Karpas-422 (cell line): Measurements from ENCODE around the gene FN3KRP. TPM values are rescaled to one million over a fixed set of nuclear protein-coding genes. Genes with fewer than 3 reads are reported as not detected.

Source experiments
- DNase-seq: peaks from one replicate; pipeline ENCODE4 v3.0.0-alpha.2; 2015
- H2AFZ ChIP-seq: fragments of 200-600 bp; sonication (generic); 2 replicates; pipeline ENCODE4 v1.6.1; 2014; ENCODE audit warnings: antibody characterized with exemption, low read length, mixed read lengths
- H3K27ac ChIP-seq: fragments of 200-600 bp; sonication (generic); 2 replicates; pipeline ENCODE4 v1.5.1; 2014; ENCODE audit warnings: mild to moderate bottlenecking, low read length, moderate library complexity
- H3K27me3 ChIP-seq: fragments of 200-600 bp; sonication (generic); 2 replicates; pipeline ENCODE4 v1.6.1; 2014; ENCODE audit warnings: low read length, mixed read lengths
- H3K36me3 ChIP-seq: fragments of 200-600 bp; sonication (generic); 2 replicates; pipeline ENCODE4 v1.6.1; 2014; ENCODE audit warnings: low read length, mixed read lengths; ENCODE audit not compliant: insufficient read depth
- H3K4me1 ChIP-seq: fragments of 200-600 bp; sonication (generic); 2 replicates; pipeline ENCODE4 v1.6.1; 2014; ENCODE audit warnings: mild to moderate bottlenecking, low read length, mixed read lengths
- H3K4me2 ChIP-seq: fragments of 200-600 bp; sonication (generic); 2 replicates; pipeline ENCODE4 v1.6.1; 2014; ENCODE audit warnings: low read length, low read depth, mild to moderate bottlenecking; ENCODE audit not compliant: poor library complexity, severe bottlenecking
- H3K4me3 ChIP-seq: fragments of 200-600 bp; sonication (generic); 2 replicates; pipeline ENCODE4 v1.5.1; 2014; ENCODE audit warnings: mild to moderate bottlenecking, antibody characterized with exemption, low read length, mixed read lengths
- H3K79me2 ChIP-seq: fragments of 200-600 bp; sonication (generic); 2 replicates; pipeline ENCODE4 v1.6.1; 2014; ENCODE audit warnings: mild to moderate bottlenecking, low read length, mixed read lengths
- H3K9ac ChIP-seq: fragments of 200-600 bp; sonication (generic); 2 replicates; pipeline ENCODE4 v1.6.0; 2014; ENCODE audit warnings: low read length
- H3K9me2 ChIP-seq: fragments of 200-600 bp; sonication (generic), shearing (Covaris generic); replicated peaks from 2 replicates; pipeline ENCODE4 v1.6.0; 2014; ENCODE audit warnings: mild to moderate bottlenecking, low read length, moderate library complexity; ENCODE audit not compliant: insufficient read depth
- H3K9me3 ChIP-seq: fragments of 300-700, 200-600 bp; sonication (generic); 2 replicates; pipeline ENCODE4 v1.6.1; 2014; ENCODE audit warnings: low read length, mixed read lengths
- H4K20me1 ChIP-seq: fragments of 200-600 bp; sonication (generic); 2 replicates; pipeline ENCODE4 v1.6.1; 2014; ENCODE audit warnings: mild to moderate bottlenecking, antibody characterized with exemption, low read length, low read depth; ENCODE audit not compliant: insufficient read depth
- total RNA-seq: library from RNA; depleted of rRNA; stranded (reverse); fragments of >200 nt; shearing (Covaris generic); gene quantifications from 2 replicates; pipeline ENCODE4 v1.2.3, GENCODE V29; 2014; ENCODE audit warnings: low replicate concordance

The FN3KRP gene
- total RNA-seq, 1 experiment from 2014 or later: 6.2 TPM

DNA sequence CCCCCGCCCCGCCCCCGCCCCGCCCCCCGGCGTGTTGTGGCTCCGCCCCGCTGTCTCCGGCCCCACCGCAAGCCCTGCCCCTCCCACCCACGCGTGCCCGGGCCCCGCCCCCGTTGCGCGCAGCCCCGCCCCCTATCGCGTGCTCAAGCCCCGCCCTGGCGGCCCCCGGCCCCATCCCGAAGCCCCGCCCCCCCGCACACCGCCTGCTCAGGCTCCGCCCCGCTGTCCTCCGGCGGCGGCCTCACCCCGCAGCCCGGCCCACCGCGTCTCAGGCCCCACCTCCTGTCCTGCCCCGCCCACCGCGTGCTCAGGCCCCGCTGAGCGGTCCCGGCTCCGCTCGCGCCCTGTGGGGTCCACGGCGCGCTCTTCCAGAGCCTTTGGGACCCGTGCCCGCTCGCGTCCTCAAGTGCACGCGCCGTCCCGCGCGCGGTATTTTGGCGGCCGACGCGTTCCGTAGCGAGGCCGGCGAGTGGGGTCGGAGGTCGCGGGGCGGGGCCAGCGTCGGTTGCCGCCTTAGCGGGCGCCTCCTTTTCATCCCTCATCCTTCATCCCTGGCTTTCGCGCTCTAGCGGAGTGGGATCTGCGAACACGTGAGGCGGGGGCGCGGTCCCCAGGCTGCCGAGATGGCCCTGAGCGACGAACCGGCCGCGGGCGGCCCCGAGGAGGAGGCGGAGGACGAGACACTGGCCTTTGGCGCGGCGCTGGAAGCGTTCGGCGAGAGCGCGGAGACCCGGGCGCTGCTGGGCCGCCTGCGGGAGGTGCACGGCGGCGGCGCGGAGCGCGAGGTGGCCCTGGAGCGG, 35.3 kb downstream of the FN3KRP start, which contains the start of gene TBCD:
TBCD (plus strand) TSS at position 495 of the 800 bp plus-strand sequence; CDS start at position 624, 129 bp downstream.
- no peaks in the 10 kb centered on the region for H3K9me3 ChIP-seq
- H3K9ac ChIP-seq: peak within 1 kb of the TSS; percentile 96
- H2AFZ ChIP-seq: peak within 1 kb of the TSS; percentile 96; the same call in 1 of the 2 replicates
- peak within 1 kb of the TSS; percentile 56 for H3K27ac ChIP-seq
- no peaks in the 10 kb centered on the region for H3K9me2 ChIP-seq
- H3K27me3 ChIP-seq: no peaks in the 10 kb centered on the region
- H3K36me3 ChIP-seq: peaks cover 2% of the 10 kb centered on the region; the same call in 1 of the 2 replicates
- peak; percentile 95 for DNase-seq
- peaks cover 29% of the 10 kb centered on the region for H3K4me1 ChIP-seq
- H3K79me2 ChIP-seq: peaks cover 46% of the 10 kb centered on the region
- peak within 1 kb of the TSS; percentile 93 for H3K4me2 ChIP-seq
- H3K4me3 ChIP-seq: peak within 1 kb of the TSS; percentile 100
- H4K20me1 ChIP-seq: peaks cover 5% of the 10 kb centered on the region; the same call in 1 of the 2 replicates

DNA sequence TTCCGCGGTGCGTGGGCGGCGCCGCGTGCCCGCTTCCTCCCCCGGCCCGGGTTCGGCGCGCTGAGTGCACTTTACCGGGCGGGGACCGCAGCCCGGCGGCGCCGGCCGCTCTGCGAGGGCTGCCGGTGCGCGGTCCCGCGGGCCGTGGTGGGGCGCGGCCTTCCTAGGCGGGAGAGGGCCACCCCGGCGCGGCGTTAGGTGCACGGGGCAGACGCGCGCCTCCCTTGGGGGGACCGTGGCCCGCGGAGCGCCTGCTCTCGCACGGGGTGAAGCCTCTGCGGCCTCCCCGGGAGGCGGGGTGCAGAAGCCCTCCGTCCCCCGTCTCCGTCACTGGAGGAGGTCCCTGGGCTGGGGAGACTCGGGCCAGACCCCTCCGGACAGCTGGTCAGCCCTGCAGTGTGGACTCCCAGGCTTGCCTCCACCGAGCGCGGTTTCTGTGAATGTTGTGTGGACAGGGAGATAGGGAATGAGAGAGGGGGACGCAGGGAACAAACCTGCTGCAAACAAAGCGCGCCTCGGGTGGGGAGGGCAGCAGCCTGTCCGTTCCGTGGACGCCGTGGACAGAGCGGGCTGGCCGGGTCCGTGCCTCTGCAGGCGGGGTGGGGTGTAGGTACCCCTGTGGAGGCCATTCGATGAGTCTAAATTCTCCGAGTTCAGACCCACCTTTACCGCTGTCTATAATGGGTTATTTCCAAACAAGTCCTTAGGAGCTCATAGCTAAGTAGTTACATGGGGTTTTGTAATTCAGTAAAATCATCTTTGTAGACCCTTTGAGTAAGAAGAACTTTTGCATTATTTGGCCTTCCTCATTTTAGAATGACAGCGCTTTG, 36.1 kb downstream of the FN3KRP start:
- H3K9me2 ChIP-seq: no peaks in the 10 kb centered on the region
- DNase-seq: peak; percentile 64
- H3K27ac ChIP-seq: peak overlapping the region; percentile 56; the same call in 1 of the 2 replicates

DNA sequence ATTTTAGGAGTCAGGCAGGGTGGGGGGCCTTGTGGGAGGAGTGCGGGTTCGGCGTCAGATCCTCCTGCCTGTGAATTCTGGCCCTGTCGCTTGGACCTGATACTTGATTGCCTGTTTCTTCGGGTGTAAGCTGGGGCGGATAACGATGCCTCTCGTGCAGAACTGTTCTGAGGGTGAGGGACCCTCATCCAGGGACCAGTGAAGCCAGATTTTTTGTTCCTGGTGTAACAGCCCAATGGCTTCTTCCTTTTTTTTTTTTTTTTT, 36.6 kb downstream of the FN3KRP start:
- H3K9ac ChIP-seq: peak overlapping the region; percentile 96

More for the DNA sequence above, 36.1 kb downstream of the FN3KRP start:
- H2AFZ ChIP-seq: peak overlapping the region; percentile 96; the same call in 1 of the 2 replicates
- peaks cover 4% of the 10 kb centered on the region; the same call in 1 of the 2 replicates for H3K36me3 ChIP-seq
- peaks cover 5% of the 10 kb centered on the region; the same call in 1 of the 2 replicates for H4K20me1 ChIP-seq
- H3K9me3 ChIP-seq: no peaks in the 10 kb centered on the region
- H3K79me2 ChIP-seq: peaks cover 52% of the 10 kb centered on the region
- H3K27me3 ChIP-seq: no peaks in the 10 kb centered on the region
- H3K4me1 ChIP-seq: peaks cover 29% of the 10 kb centered on the region
- H3K4me3 ChIP-seq: peak overlapping the region; percentile 100
- peak overlapping the region; percentile 96 for H3K9ac ChIP-seq
- H3K4me2 ChIP-seq: peak overlapping the region; percentile 93

DNA sequence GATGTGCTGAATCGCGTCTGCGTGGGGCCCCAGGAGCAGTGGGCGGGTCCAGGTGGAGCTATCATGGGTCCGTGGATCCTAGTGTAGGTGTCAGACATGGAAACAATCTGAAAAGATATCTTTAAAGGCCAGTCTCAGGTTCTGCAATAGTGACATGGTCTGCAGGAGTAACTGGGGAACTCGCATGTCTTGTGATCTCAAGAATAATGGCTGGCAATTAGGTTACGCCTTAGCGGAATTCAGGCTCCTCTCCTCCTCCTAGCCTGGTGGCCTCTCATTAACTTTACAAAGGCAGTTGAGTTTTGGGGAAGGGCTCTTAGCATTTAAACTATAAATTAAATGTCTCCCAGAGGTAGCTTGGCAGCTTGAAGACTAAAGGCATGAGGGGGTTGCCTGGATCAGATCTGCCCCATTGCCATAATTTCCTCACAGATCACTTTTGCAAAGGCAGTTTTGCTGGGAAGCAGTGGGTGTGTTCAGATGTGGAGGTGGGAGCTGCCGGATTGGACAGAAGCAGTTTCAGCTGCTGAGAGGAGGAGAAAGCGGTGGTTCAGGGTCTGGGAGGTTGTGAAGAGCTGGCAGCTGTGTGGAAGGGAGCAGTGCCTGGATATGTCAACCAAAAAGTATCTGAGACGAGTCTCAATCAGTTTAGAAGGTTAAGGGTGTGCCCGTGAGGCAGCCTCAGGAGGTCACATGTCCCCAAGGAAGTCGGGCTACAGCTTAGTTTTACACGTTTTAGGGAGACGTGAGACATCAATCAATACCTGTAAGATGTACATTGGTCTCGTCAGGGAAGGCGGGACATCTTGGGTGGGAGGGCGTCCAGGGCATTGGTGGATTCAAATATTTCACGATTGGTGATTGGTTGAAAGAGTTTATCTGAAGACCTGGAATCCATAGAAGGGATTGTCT, 38.0 kb downstream of the FN3KRP start:
- Histone ChIP-seq H3K9me2 (no peaks in the 10 kb centered on the region), H2AFZ (no peak overlapping the region), H3K4me1 (peaks cover 29% of the 10 kb centered on the region), H3K27me3 (no peaks in the 10 kb centered on the region), H4K20me1 (peaks cover 5% of the 10 kb centered on the region; the same call in 1 of the 2 replicates), H3K36me3 (peaks cover 4% of the 10 kb centered on the region; the same call in 1 of the 2 replicates), H3K27ac (peak overlapping the region; percentile 33; the same call in 1 of the 2 replicates), H3K4me3 (peak overlapping the region; percentile 100; the same call in 1 of the 2 replicates), H3K9ac (peak overlapping the region; percentile 42), H3K79me2 (peaks cover 63% of the 10 kb centered on the region), H3K4me2 (peak overlapping the region; percentile 93), H3K9me3 (no peaks in the 10 kb centered on the region)
- peak; percentile 73 for DNase-seq

More for the DNA sequence above, 36.6 kb downstream of the FN3KRP start:
- no peak for DNase-seq
- no peak overlapping the region for H3K27ac ChIP-seq
- H3K4me3 ChIP-seq: peak overlapping the region; percentile 100
- H3K4me1 ChIP-seq: peaks cover 29% of the 10 kb centered on the region
- peaks cover 55% of the 10 kb centered on the region for H3K79me2 ChIP-seq
- peak overlapping the region; percentile 93 for H3K4me2 ChIP-seq
- H3K9me2 ChIP-seq: no peaks in the 10 kb centered on the region
- H2AFZ ChIP-seq: no peak overlapping the region
- H3K9me3 ChIP-seq: no peaks in the 10 kb centered on the region
- H4K20me1 ChIP-seq: peaks cover 5% of the 10 kb centered on the region; the same call in 1 of the 2 replicates
- no peaks in the 10 kb centered on the region for H3K27me3 ChIP-seq
- peaks cover 4% of the 10 kb centered on the region; the same call in 1 of the 2 replicates for H3K36me3 ChIP-seq

DNA sequence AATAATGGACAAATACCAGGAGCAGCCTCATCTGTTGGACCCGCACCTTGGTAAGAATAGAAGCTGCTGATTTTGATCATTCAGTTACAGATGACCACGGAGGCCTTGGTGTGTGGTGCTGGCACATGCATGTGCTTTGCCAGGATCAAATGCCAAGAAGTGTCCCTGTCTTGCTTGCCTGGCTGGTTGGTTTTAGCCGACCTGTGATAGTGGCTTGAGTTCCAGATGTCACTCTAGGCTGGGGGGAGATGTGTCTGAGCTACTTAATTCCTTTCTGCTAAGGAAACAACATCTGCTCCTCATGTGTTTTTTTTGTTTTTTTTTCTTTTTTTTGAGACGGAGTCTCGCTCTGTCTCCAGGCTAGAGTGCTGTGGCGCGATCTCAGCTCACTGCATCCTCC, 39.7 kb downstream of the FN3KRP start:
- Histone ChIP-seq H3K4me1 (peaks cover 29% of the 10 kb centered on the region), H3K9me3 (no peaks in the 10 kb centered on the region), H3K4me2 (no peak overlapping the region), H3K36me3 (peaks cover 6% of the 10 kb centered on the region; the same call in 1 of the 2 replicates), H3K4me3 (no peak overlapping the region), H3K9me2 (no peaks in the 10 kb centered on the region), H3K27me3 (no peaks in the 10 kb centered on the region), H4K20me1 (peaks cover 5% of the 10 kb centered on the region; the same call in 1 of the 2 replicates), H3K27ac (no peak overlapping the region), H3K9ac (no peak overlapping the region), H2AFZ (no peak overlapping the region), H3K79me2 (peaks cover 73% of the 10 kb centered on the region)
- no peak for DNase-seq

DNA sequence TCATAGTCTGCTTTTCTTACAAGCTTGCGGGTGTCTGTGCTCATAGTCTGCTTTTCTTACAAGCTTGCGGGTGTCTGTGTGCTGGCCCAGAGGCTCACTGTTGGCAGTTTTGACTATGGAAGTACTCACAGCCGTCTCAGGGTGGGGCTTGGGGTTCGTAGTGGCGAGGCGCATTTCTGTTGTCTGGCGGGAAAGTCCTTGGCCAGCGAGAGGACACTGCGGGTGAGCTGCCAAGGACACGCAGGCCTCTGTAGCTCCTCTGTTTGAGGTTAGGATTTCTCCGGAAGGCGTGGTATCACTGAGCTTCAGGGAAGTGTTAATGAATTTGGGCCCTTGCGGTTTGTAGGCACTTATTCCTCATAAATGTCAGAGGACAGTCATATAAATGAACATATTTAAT, 48.9 kb downstream of the FN3KRP start:
- Histone ChIP-seq H3K36me3 (peaks cover 35% of the 10 kb centered on the region), H3K27me3 (no peaks in the 10 kb centered on the region)

DNA sequence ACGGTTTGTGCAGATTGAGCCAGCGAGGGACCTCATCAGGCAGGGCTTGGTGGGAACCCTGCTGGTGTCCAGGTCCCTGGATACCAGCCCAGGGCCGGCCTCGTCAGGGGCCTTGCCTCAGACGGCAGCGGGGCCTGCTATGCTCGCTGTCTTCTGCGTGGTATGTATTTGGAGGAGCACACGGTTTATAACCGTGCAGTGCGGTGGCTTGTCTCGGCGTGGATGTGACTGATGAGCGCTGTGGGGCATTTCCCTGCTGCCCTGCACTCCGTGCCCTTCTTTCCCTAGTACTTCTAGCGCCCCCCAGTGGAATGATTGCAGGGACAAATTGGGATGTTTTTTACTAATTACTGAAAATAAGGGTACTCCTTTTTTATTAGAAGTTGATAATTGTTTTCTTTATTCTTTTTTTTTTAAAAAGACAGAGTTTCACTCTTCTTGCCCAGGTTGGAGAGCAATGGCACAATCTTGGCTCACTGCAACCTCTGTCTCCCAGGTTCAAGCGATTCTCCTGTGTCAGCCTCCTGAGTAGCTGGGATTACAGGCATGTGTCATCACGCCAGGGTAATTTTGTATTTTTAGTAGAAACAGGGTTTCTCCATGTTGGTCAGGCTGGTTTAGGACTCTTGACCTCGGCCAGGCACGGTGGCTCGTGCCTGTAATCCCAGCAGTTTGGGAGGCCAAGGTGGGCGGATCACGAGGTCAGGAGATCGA, 50.7 kb downstream of the FN3KRP start:
- Histone ChIP-seq H2AFZ (no peak overlapping the region), H3K4me1 (no peaks in the 10 kb centered on the region), H3K27ac (no peak overlapping the region), H3K27me3 (no peaks in the 10 kb centered on the region), H3K79me2 (no peaks in the 10 kb centered on the region; the same call in 1 of the 2 replicates), H3K4me3 (no peak overlapping the region), H3K9ac (no peak overlapping the region), H3K9me3 (no peaks in the 10 kb centered on the region), H3K36me3 (peaks cover 38% of the 10 kb centered on the region), H3K9me2 (no peaks in the 10 kb centered on the region), H3K4me2 (no peak overlapping the region), H4K20me1 (no peaks in the 10 kb centered on the region)
- DNase-seq: peak; percentile 82

More for the DNA sequence above, 48.9 kb downstream of the FN3KRP start:
- Histone ChIP-seq H3K9me3 (no peaks in the 10 kb centered on the region), H3K9me2 (no peaks in the 10 kb centered on the region), H4K20me1 (no peaks in the 10 kb centered on the region), H2AFZ (no peak overlapping the region), H3K79me2 (peaks cover 8% of the 10 kb centered on the region), H3K4me1 (no peaks in the 10 kb centered on the region), H3K27ac (no peak overlapping the region), H3K9ac (no peak overlapping the region), H3K4me2 (no peak overlapping the region), H3K4me3 (no peak overlapping the region)
- no peak for DNase-seq
